Mucosa of stomach (tissue), 1 donor: Measurements from ENCODE around the gene SCN3B.

Experiments used
- H3K27me3 ChIP-seq: one replicate; pipeline ENCODE4 v1.7.0; 2013; ENCODE audit warnings: mild to moderate bottlenecking, low read length; ENCODE audit not compliant: control insufficient read depth, insufficient read depth
- H3K36me3 ChIP-seq: one replicate; pipeline ENCODE4 v1.7.0; 2013; ENCODE audit warnings: low read length; ENCODE audit not compliant: control insufficient read depth, insufficient read depth
- H3K4me1 ChIP-seq: one replicate; pipeline ENCODE4 v1.7.0; 2013; ENCODE audit warnings: mild to moderate bottlenecking, low read length; ENCODE audit not compliant: control insufficient read depth, insufficient read depth
- H3K4me3 ChIP-seq: one replicate; pipeline ENCODE4 v1.7.0; 2013; ENCODE audit warnings: low read length
- H3K9ac ChIP-seq: one replicate; pipeline ENCODE4 v1.7.0; 2013; ENCODE audit warnings: mild to moderate bottlenecking, low read length, moderate library complexity
- H3K9me3 ChIP-seq: one replicate; pipeline ENCODE4 v1.7.0; 2013; ENCODE audit warnings: mild to moderate bottlenecking, low read length, moderate library complexity; ENCODE audit not compliant: control insufficient read depth
- donor health status: Pancreatic carcinoma.

Gene SCN3B

GRCh38 chr11:123580557-123581275, 73.7 kb downstream of the SCN3B start:
- H3K4me1 ChIP-seq, result peaks cover 40% of the 10 kb centered on the region
- no peaks in the 10 kb centered on the region for H3K36me3 ChIP-seq
- no peaks in the 10 kb centered on the region for H3K9me3 ChIP-seq
- H3K4me3 ChIP-seq, result no peak overlapping the region
- H3K27me3 ChIP-seq, result peaks cover 5% of the 10 kb centered on the region
- H3K9ac ChIP-seq, result no peak overlapping the region

DNA sequence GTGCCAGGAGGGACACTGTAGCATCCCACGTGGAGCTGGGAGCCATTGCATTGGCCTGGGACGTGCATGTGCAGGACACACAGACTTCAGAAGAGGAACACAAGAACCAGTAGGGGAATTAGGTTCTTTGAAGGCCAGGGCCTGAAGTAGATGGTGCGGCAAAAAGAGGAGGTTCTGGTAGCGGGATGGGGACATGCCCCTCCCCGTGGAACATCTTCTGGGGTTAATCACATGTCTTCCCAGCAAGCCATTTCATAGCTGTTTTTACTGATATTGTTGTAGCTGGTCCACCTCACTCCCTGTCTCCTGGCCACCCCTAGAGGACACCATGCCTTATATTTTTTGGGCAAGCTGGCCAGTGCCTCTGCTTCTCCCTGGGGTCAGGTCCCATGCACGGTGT, 74.3 kb downstream of the SCN3B start:
- no peak overlapping the region for H3K4me3 ChIP-seq
- H3K4me1 ChIP-seq, result peaks cover 34% of the 10 kb centered on the region
- H3K27me3 ChIP-seq, result peaks cover 5% of the 10 kb centered on the region
- H3K9me3 ChIP-seq, result no peaks in the 10 kb centered on the region
- no peaks in the 10 kb centered on the region for H3K36me3 ChIP-seq
- H3K9ac ChIP-seq, result no peak overlapping the region

DNA sequence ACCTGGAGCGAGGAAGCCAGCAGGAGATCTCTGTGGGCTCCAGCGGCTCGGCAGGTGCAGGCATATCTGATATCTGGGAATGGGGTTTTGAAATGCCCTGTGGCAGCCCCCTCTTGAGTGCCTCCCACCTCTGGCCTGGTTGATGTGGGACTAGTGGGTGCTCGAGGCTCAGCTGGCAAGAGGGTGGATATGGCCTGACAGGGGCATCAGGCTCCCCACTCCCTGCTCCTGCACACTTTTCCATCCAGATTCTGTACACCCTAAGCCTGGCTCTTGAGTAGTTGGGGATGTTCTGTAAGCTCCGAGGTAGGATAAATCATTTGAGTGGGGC, 75.0 kb downstream of the SCN3B start:
- Histone ChIP-seq H3K4me3 (no peak overlapping the region), H3K9ac (no peak overlapping the region), H3K27me3 (peaks cover 5% of the 10 kb centered on the region), H3K4me1 (peaks cover 27% of the 10 kb centered on the region), H3K9me3 (no peaks in the 10 kb centered on the region), H3K36me3 (no peaks in the 10 kb centered on the region)
